GM18868 (cell line): ENCODE data around the gene KRTAP5-6.
"Not testable (repeated sequence)": the region's sequence is repeated elsewhere in the genome, so short reads cannot be mapped to it uniquely, and the experiment has no call there.

Source experiments
- ATAC-seq: cut with Tn5 transposase; IDR thresholded peaks from one replicate; pipeline ENCODE4 v1.9.1; 2021; ENCODE audit warnings: mild to moderate bottlenecking, moderate library complexity; ENCODE audit not compliant: unreplicated experiment

KRTAP5-6 gene

DNA sequence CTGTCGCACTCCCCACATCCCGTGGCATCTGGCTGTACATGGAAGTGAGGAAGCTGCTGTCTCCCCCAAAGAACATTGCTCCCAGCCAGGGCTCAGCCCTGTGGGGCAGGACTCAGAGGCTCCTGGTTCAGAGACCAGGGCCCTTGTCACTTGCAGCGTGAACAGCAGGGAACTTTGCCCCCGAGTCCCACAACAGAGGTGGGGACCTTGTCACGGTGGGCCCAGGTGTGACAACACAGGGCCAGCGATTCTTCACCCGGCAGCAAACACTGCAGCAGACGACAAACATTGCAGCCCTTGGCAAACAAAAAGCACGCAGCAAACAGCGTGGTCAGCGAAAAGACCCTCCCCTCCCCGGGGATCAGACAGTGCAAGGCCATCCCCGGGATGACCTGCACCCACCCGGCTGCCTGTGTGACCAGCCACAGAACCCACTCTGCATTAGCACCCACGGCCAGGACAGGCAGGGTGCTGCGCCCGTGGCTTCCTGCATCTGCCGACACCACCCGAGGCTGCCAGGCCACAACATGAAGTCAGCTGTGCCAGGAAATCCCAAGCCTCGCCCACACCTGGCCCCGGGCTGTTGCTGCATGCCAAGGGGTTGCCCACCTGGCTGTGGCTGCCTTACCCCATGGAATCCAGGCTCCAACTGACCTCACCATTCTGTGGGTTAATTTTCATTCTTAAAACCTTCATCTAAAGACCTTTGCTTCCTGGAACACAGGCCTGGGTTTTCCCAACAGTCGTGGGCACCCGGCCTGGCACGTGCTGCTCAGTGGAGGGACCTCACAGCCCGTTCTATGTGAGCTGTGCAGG, 35.3 kb upstream of the KRTAP5-6 start:
- not testable (repeated sequence) for ATAC-seq

- ATAC-seq: not testable (repeated sequence)
Observed at GRCh38 chr11:1662699-1663283, 34.2 kb upstream of the KRTAP5-6 start.

- no peak for ATAC-seq
Observed at GRCh38 chr11:1665313-1665712, 31.7 kb upstream of the KRTAP5-6 start.

DNA sequence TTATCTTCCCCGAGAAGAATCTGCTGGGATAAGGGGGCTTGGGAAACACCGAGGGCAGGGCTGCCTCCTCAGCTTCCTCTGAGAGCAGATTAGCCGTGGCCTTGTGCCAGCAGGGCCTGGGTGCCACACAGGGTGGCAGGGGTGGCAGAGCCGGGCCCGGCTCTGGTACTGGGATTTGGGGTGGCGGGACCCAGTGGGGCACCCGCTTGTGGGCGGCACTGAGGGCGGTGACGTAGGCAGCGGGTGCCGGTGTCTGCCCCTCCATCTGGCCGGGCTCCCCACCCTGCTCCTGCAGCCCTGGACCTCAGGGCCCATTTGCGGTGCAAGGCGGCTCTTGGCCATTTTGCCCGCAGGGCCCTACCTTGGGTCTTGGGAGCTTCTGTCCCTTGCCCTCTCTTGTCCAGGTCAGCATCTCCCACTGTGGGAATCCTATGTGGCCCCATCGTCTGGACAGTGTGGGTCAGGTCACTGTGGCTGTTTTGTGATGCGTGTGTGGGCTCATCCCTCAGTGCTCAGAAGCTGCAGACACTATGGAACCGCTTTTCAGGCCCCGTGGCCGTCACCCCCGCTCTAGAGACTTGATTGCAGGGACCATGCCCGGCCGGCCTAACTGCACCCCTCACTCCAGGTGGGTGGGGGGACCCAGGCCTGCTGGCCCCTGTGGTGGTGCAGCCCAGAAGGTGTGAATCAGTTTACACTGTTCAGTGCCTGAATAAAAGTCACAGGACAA, 29.7 kb upstream of the KRTAP5-6 start:
- ATAC-seq: no peak

- ATAC-seq: no peak
Observed at GRCh38 chr11:1667906-1668305, 29.1 kb upstream of the KRTAP5-6 start.

DNA sequence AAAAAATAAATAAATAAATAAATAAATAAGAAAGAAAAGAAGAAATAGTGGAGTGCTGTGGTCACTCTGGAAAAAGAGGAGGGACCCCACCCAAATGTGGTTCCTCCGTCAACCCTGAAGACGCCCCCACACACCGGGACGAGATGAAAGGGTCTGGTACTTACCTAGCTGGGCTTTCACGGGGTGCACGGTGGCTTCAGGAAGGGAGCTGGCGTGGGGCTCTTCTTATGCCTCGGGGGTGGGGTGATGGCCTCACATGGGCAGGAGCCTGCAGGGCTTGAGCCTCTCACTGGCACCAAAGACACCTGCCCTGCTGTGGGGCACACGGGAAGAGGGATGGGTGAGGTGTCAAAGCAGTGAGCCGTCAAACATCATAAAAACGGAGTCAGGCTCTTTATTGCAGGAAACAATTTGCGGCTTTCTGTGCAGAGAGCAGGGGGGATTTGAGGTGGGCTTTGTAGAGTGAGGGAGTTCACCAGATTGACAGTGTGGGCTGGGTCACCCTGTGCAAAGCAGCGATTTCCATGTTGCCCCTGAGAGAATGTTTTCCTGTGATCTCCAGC, 28.0 kb upstream of the KRTAP5-6 start:
- no peak for ATAC-seq

DNA sequence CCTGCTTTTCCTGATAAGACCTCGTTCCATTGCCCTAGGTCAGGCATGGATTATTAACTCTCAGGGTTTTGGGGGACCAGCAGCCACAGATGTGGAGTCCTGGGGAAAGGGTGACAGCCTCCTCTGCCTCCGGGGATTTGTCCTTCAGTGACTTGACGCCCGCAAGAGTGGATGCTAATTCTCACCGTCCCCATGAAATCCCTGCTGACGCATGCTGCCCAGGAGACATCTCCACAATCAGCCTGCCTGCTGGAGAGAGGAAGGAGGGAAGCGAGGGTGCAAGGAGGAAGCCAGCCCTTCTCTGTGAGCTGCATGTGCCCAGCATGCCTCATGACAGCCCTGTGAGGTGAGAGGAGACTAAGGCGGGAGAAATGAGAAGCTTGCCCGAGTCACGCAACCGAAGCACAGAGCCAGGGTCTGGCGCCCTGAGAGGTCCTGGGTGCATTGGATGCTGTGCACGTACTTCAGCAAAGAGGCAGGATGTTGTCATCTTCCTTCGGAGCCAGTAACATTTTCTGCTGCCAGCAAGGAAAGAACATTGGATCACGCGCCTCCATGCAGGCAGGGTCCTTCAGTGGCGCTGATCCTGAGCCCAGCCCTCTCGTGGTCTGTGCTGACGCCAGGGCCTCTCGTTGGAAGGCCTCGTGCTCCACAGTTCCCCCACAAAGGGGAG, 27.3 kb upstream of the KRTAP5-6 start:
- ATAC-seq: no peak

- not testable (repeated sequence) for ATAC-seq
Observed at GRCh38 chr11:1670457-1670856, 26.5 kb upstream of the KRTAP5-6 start.

DNA sequence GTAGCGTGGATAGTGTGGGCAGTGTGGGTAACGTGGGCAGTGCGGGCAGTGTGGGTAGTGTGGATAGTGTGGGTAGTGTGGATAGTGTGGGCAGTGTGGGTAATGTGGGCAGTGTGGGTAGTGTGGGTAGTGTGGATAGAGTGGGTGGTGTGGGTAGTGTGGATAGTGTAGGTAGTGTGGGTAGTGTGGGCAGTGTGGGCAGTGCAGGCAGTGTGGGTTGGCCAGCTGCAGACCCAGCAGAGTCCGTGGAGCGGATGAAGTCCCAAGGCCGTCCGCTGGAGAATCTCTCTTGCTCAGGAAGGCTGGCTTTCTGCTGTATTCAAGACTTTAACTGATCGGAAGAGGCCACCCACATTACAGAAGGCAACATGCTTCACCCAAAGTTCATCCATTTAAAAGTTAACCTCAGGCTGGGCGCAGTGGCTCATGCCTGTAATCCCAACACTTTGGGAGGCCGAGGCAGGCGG, 26.1 kb upstream of the KRTAP5-6 start:
- ATAC-seq: no peak

GRCh38 chr11:1671658-1672057, 25.3 kb upstream of the KRTAP5-6 start:
- ATAC-seq: no peak

DNA sequence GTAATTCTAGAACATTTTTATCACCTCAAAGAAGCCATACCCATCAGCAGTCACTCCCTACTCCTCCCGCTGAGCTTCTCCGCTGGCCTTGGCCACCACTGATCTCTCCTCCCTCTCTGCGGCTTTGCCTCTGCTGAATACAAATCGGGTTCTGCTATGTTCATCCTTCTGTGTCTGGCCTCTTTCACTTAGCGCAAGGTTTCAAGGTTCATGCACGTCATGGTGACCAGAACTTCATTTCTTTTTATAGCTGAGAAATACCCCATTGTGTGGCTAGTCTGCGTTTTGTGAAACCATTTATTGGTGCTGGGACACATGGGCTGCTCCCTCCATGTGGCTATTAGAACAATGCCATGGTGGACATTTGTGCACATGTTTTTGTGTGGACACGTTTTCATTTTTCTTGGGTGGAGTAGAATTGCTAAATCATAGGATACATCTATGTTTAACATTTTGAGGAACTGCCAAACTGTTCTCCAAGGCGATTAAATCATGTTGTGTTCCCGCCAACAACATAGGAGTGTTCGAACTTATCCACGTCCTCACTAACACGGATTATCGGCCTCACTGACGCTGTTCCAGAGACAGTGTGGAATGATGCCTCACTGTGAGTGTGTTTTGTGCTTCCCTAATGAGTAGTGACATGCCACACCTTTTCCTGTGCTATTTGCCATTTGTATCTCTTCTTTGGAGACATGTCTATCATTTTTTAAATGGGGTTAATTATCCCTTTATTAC, 24.2 kb upstream of the KRTAP5-6 start:
- no peak for ATAC-seq

- ATAC-seq: no peak
Observed at GRCh38 chr11:1673446-1674172, 23.4 kb upstream of the KRTAP5-6 start.

GRCh38 chr11:1674173-1675131, 22.5 kb upstream of the KRTAP5-6 start:
- ATAC-seq: no peak

- no peak for ATAC-seq
Observed at GRCh38 chr11:1675536-1676228, 21.3 kb upstream of the KRTAP5-6 start.

DNA sequence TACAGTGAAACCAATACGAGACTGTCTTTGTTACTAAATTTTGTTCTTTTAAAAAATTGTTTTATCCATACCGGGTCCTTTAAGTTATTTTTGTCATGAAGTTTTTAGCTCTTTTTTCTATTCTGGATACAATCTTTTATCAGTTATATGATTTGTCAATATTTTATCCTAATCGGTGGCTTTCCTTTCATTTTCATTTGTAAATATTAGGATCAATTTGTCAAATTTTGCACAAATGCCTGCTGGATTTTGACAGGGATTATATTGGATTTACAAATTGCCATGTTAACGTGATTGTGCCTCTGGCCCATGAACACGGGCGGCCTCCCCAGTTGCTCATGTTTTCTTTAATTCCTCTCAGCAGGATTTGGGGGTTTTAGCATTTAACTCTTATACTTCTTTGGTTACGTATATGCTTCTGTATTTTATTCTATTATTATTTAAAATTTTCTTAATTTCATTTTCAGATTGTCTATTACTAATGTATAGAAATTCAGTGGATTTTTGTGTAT, 20.7 kb upstream of the KRTAP5-6 start:
- ATAC-seq: no peak

DNA sequence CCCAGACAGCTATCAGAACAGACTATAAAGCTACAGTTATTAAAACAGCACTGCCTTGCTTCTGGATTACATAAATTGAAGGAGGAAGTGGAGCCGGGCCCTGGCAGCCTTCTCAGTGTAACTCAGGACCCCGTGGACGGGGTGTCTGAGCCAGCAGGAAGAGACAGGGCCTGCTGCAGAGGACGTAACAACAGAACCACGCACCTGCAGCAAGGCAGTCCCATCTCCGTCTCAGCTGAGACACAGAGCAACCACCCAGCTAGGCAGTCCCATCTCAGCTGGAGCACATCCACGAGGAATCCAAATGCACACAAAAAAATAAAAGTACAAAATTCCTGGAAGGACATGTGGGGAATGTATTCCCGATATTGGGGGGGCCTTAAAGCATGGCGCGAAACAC, 17.1 kb upstream of the KRTAP5-6 start:
- no peak for ATAC-seq

DNA sequence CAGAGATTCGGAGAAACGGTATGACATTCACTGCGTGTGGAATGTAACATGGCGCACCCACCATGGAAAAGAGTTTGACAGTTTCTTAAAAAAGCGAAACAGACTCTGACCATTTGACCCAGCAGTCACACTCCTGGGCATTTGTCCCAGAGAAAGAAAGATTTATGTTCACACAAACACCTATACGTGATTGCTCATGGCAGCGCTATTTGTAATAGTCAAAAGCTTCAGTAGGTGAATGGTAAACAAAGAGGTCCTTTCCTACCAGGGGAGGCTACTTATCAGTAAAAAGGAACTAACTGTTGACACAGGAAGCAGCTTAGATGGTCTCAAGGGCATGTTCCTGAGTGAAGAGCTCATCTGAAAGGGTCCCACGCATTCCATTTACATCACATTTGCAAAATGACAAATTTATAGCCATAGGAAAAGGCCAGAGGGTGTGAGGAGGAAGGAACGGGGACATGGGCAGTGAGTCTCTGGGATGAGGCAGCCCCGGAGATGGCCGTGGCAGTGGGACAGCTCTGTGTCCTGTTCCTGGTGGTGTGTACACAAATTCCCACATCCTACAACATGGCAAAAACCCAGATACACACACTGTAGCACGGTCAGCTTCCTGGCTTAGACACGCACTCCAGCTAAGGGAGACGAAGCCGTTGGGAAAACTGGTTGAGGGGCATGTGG, 14.6 kb upstream of the KRTAP5-6 start:
- no peak for ATAC-seq
